WTC11 (cell line): ENCODE results near the gene CENPVL3.

Experiments
- CTCF ChIP-seq: fragments of 200-600 bp; IDR thresholded peaks from 2 replicates; pipeline ENCODE4 v1.8.0; 2022; ENCODE audit warnings: antibody characterized with exemption
- FOXJ3 ChIP-seq: sonication (generic); formaldehyde crosslinking; IDR thresholded peaks from 2 replicates; pipeline ENCODE4 v1.9.0; 2021; ENCODE audit warnings: missing genetic modification reagents, mild to moderate bottlenecking, borderline replicate concordance

GRCh38 chrX:51569561-51569960 lies 49.2 kb downstream of the CENPVL3 start:
- TF ChIP-seq CTCF = no peak
- no peak for TF ChIP-seq FOXJ3 (CRISPR knock-in tag)
